Activated T-cell treated with anti-CD3 and anti-CD28 coated beads for 4 hours (primary cell): Measurements from ENCODE around the gene LCE5A.
"Not testable (repeated sequence)": the region's sequence is repeated elsewhere in the genome, so short reads cannot be mapped to it uniquely, and the experiment has no call there.

ENCODE experiments used
- DNase-seq: peaks from one replicate; pipeline ENCODE4 v3.0.0-alpha.2; 2020

Gene LCE5A, protein sequence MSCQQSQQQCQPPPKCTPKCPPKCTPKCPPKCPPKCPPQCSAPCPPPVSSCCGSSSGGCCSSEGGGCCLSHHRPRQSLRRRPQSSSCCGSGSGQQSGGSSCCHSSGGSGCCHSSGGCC

DNA sequence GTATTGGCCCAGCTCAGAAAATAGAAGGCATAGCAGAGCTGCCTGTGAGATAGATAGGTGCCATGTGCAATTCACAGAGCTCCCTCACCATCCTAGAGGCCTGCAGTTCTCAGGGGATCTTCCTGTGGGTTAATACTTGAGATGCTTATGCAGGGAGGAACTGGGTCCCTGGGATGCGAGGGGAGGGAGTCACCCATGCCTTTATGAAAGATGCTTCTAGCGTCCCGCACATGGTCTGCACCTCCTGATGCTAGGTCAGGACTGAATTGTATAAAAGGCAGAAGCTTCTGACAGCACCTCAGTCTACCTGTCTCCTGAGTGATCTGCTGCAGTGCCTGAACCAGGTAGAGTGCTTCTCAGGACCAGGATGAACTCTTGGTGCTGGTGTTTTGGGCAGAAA lies at the start of gene LCE5A:
LCE5A (plus strand) TSS at position 301 of the 400 bp plus-strand sequence. CDS start 732 bp downstream, outside the sequence.
- DNase-seq, result no peak

DNA sequence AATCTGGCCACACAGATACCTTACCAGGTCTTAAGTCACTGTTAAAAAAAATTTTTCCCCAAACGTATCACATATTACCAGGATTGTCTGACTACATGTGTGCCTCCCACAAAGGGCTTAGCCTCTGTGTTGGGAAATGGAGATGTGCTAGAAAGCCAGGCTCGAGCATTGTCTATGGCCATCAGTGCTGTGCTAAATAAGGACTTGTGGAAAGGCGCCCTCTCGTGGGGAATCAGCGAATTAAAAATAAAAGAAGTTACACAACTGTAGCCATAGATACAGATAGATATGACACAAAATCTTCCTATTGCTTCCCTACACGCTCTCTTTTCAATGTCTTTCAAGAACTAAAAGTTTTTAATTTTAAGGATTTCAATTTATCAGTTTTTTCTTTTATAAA lies 49.1 kb upstream of the LCE5A start:
- peak; percentile 47 for DNase-seq

DNA sequence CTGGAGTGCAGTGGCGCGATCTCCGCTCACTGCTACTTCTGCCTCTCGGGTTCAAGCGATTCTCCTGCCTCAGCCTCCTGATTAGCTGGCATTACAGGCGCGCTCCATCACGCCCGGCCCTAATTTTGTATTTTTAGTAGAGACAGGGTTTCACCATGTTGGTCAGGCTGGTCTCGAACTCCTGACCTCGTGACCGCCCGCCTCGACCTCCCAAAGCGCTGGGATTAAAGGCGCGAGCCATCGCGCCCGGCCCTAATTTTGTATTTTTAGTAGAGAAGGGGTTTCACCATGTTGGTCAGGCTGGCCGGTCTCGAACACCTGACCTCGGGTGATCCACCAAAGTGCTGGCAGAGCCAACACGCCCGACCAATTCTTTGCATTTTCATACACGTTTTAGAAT lies 48.0 kb upstream of the LCE5A start:
- no peak for DNase-seq

DNA sequence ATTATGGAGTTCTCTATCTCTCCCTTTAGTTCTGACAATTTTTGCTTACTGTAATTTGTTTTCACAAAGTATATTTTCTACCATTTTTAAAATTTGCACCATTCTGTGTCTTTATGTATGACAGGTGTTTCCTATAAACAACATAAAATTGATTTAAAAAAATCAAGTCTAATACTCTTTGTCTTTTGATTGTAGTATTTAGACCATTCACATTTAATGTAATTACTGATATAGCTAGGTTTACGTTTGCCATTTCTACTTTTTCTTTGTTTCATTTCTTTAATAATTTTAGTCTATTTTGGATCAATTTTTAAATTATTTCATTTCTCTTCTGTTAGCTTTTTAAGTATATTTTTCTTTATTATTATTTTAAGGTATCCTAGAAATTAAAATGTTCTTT lies 44.4 kb upstream of the LCE5A start:
- no peak for DNase-seq

DNA sequence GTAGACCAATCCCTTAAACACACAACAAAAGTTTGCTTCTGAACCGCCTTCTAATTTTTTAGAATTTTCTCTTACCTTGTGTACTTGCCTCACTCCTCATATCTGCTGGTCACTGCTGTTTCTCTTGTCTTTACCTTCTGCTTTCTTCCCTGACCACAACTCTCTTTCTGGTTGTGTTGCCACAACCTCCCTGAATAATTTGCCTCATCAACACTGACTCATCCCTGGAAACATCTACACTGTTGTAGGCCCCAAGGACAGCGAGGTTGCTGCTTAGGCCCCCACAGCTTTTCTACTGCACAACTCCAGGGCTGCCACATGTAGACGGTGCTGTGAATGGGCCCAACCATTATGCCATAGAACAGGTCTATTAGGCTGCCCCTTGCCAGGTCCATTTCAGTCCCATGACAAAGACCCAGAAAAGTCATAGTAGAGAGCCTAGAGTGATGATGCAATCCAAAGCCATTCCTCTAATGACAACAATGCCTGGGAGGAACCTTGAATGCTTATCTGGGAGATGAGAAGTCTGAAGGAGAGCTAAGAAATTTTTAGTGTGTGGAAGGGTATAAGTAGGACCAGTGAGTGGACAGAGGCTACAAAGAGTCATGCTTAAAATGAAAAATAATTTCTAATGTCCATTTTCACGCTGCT lies 36.6 kb upstream of the LCE5A start:
- no peak for DNase-seq

DNA sequence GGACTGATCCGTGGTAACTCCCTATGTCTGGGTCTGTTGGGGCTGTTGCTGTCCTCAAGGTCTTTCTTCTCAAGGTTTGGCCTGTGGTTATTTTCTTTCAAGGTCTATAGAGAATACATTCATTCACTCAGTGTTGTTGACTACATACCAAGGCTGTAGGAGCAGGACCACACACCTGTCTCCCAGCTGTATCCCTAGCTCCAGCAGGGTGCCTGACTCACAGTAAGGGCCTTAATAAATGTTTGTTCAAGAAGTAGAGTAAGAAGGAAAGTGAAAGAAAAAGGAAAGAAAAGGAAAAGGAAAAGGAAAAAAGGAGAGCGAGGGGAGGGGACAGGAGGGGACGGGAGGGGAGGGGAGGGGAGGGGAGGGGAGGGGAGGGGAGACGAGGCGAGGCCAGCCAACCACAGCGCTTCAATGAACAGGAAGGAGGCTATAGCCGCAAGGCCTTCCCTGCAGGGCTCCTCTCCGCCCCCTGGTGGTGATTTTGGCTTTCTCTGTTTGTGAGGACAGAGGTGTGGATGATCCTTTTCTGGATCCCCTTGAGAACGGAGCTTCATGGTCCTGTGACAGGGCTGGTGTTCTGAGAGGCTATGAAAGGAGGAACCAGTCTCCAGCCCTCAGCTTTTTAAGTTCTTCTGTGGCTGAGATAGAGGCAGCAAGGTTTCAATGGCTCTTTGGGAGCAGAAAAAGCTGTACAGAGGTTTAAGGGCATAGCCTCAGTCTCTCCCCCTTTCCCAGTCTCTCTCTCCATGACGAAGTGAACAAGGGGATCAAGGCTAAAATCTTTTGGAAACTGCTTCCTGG lies 30.6 kb upstream of the LCE5A start:
- peak; percentile 46 for DNase-seq

DNA sequence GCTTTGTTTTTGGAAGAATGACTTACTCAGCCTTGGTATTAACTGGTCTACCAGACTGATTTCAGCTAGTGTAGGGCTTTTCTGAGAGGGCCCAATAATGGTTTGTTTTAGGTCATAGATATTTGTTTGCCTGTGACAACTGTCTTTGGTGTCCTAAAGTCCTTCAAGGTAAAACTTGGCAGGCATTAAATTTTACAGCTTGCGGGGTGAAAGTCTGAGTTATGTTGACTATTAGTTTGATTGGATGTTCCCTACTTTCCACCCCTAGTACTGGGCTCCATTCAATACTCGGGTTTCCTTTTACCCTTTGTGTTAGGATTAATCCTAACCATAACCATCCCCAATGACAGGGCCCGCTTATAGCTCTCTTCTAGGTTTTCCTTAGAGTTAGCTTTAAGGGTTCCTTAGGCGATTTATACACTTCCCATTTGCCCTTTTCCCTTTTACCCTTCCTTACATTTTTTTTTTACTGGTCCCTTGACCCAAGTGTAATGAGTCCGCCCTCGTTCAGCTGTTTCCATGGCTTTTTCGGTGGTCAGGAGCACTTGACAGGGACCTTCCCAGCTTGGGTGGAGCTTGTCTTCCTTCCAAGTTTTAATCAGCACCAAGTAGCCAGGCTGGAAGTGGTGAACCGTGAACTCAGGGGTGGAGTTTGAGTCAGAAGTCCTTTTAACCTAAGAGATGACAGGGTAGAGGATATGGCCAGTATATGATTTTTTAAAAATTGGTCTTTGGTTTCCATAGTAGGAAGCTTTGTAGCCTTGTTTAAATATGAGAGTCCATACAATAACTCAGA lies 28.5 kb upstream of the LCE5A start:
- no peak for DNase-seq

DNA sequence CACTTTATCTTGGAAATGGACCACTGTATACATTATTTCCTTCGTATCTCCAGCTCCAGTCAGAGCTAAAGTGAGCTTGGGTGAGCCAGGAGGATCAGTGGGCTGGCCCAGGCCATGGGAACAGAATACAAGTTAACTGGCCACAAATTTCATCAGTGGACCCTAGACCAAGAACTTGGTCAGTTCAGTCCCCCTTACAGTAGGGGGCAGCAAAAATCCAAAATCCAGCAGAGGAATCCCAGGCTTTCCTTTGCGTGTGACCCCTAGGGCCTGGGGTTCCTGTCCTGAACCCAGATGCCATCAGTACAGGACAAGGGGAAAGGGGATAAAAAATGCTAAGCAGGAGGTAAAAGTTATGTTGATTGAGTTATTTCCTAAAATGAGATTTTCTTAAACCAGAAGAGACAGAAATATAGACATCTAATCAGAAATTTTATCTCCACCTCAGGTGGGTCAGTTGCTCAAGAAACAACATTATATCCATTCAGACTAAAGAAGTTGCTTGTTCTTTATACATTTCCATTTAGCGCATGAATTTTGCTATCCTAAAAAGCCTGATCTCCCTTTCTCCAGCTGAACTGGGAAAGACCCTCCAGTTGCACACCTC lies 24.1 kb upstream of the LCE5A start:
- DNase-seq, result no peak

DNA sequence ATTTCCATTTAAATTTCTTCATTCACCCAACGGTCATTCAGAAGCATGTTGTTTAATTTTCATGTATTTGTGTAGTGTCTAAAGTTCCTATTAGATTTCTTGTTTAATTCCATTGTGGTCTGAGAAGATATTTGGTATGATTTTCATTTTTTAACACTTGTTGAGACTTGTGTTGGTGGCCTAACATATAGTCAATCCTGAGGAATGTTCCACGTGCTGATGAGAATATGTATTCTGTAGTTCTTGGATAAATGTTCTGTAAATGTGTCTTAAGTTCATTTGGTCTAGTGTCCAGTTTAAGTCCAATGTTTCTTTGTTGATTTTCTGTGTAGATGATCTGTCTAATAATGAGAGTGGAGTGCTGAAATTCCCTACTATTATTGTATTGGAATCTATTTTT lies 22.7 kb upstream of the LCE5A start:
- no peak for DNase-seq

DNA sequence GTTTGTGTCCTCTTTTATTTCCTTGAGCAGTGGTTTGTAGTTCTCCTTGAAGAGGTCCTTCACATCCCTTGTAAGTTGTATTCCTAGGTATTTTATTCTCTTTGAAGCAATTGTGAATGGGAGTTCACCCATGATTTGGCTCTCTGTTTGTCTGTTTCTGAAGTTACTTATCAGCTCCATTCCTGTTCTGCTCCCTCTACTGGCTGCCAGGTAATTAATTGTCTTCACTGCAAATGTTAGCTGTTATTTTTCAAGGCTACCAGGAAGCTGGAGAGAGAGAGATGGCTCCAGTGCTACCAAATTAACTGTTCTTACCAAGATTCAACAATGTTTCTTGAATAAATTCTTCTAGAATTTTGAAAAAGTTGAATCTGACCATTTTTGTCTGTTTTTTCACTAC lies 19.1 kb upstream of the LCE5A start:
- DNase-seq, result not testable (repeated sequence)

DNA sequence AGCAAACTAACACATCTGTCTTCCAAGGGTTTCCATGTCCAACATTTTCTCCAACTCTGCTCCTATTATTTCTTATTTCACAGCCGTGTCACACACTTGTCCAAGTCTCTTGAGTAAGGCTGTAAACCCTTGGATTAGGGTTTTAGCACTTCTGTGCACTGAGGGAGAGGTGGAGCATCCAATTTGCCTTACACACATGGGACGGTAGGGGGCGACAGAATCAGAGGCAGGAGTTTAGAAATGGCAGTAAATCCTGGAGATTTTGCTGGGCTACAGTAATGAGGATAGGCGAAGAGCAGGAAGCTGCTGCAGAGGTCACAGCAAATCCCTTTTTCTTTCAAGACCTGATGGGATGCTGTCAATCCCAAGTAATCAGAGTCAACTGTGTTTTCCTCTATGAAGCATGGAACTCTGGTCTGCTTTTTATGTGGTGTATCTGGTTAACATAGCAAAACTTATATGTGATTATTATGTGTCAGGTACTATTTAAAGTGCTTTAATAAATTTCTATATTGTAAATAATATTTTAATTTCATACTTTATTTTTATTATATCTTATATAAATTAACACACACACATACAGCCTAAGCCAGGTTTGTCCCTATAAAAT lies 15.4 kb upstream of the LCE5A start:
- DNase-seq, result no peak

DNA sequence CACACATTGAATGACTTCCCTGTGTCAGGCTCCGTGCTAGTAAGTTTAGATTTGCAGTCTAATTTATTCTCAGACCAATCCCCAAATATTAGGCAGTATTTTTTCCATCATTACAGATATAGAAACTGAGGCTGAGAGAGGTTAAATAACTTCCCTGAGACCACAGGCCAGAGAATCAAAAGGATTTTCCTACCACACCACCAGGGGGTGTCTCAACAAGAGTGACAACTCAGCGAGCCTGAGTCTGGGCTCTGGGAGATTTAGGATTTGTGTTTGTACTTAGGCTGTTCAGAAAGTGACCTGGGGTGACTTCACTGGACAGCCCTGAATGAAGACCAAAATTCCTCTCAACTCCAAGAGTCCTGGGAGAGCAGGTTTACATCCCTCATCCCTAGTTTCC lies 13.3 kb upstream of the LCE5A start:
- DNase-seq, result no peak

DNA sequence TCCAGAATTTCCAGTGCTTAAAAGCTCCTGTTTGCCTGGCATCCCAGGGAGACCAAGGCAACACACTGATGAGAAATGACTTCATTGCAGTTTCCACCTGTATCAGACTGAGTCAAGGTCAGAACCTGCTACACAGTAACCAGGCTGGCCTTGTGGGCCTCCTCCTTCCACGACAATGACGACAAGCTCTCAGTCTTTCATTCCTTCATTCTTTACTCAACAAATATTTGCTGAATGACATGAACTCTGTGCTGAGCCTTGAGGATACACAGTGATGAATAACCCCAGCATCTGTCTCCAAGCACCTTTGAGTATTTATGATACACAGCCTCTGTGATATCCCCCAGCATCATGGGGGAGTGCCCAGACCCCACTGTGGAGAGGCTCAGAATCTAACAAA lies 8.9 kb upstream of the LCE5A start:
- no peak for DNase-seq

DNA sequence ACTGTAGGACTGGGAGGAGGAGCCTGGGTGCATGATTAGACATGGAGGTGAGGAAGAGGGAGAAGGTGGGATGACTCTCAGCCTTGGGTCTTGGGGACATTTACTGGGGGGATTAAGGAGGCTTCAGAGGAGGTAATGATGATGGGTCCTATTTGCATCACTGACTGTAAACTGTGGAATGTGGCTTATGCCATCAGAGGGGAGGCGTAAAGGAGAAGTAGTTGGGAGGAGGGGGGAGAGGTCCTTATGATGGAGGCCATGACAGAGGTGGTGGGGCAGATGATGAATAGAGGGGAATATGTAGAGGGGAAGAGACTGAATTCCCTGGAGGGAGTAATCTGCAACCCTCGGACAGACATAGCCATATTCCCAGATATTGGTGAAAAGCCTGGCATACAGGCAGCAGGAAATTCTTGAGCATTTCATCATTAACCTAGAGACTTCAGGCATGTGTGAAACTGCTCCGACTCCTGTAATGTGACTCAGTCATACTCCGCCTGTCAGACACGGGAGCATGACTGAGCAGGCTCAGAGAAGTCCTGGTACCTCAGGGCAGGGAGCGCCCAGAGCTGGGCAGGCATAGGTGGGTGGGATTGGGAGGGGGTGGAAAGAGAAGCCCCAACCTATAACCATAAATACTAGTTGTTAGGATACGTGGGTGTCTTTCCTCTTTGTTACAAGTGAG lies 8.0 kb upstream of the LCE5A start:
- DNase-seq, result no peak

DNA sequence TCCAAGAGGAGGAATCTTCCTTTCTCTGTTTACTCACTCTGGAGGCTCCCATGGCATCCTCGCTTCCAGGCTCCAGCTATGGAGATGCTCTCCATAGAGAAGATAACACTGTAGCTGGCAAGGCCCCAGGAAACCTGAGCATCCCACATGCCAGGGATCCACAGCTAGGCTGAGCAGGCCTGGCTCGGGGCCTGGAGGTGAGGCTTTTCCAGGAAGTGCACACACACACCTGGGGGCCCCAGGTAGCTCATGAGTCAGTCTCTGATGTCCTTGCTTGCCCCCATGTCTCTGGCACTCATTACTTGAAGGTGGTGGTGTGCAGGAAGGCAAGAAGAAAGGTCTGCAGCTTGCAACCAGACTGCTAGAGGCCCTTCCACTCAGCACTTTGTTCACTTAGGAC lies 5.5 kb upstream of the LCE5A start:
- no peak for DNase-seq

DNA sequence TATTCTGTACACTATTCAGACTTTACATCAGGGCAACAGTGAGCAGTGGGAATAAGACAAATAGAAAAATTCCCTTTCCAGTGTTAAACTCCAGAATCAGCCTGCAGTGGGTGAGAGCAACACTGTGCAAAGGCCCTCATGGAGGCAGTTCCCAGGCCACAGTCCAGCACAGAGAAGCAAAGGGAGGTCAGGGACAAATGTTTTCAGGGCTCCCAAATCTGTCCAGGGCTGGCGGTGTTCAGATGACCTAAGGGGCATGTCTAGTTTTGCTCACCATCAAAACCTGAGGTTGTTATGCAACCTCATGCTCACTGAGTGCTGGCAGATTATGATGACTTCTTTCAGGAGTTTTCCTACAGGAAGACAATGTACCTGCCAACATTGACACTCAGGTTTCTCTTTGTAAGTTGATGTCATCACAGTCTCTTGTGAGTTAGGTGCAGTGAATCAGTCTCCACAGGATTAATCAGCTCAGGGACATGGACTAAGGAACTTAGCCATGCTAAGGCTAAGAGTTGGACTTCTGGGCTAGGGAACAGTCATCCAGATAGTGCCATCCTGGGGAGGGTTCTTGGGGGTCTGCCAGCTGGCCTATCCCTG lies 3.6 kb upstream of the LCE5A start:
- DNase-seq, result no peak

DNA sequence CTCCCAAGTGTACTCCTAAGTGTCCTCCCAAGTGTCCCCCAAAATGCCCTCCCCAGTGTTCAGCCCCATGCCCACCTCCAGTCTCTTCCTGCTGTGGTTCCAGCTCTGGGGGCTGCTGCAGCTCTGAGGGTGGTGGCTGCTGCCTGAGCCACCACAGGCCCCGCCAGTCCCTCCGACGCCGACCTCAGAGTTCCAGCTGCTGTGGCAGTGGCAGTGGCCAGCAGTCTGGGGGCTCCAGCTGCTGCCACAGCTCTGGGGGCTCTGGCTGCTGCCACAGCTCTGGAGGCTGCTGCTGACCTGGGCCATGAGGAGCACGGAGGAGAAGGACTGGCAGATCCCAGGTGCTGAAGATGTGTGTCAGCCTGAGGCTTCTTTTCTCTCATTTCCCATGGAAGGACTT lies 993 bp downstream of the LCE5A start:
- DNase-seq, result no peak

DNA sequence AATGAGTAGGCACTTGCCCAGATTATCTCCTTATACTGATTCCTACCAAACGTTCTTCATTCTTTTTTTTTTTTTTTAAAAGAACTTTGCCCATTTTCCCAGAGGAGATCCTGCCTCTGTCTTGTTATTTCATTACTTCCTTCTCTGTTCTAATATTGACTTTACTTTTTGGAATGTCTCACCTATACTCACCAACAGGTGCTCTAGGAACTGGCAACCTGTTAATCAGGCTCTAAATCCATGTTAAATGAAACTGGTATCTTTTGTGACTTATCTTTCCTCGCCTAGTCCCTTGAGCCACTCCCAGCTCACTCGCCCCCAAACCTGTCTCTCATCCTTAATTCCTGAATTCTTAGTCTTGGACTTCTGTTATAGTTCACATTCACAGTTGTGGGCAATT lies 2.5 kb downstream of the LCE5A start:
- no peak for DNase-seq

DNA sequence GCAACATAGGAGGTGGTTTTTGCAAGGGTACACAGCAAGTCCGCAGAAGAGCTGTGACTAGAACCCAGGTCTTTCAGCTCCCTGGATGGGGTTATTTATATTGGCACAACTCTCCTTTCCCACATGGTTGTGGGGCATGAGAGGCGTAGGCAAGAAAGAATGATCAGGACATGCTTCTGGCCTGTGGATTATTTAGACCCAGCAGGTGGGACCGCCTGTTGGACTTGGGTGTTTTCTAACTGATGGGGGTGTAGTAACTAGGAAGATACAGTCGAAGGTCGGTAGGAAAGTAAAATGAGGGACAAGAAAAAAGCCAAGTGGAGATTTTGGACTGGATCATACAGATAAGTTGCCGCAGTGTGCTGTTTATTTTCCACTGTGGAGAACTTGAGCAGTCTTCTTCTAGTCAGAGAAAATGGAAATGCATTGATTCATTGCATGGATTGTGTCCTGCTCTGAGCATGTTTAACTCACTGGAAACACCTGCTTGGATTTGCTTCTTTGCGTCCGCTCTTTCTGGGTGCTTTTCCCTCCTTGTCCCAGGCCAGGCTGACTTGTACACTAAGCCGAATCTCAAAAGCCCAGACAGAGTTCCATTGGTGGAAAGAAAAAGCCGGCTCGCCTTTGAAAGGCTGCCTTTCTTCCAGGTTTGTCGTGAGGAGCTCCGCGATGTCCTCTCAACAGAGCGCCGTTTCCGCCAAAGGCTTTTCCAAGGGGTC lies 4.3 kb downstream of the LCE5A start:
- DNase-seq, result no peak

DNA sequence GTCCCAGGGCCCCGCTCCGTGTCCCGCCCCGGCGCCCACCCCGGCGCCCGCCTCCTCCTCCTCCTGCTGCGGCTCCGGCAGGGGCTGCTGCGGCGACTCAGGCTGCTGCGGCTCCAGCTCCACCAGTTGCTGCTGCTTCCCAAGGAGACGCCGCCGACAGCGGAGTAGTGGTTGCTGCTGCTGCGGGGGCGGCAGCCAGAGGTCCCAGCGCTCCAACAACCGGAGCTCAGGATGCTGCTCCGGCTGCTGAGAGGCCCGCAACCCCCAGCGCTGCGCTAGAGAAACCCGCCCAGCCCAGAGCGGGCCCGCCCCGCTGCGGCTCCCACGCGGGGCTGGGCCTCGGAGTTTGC lies 4.8 kb downstream of the LCE5A start:
- no peak for DNase-seq

DNA sequence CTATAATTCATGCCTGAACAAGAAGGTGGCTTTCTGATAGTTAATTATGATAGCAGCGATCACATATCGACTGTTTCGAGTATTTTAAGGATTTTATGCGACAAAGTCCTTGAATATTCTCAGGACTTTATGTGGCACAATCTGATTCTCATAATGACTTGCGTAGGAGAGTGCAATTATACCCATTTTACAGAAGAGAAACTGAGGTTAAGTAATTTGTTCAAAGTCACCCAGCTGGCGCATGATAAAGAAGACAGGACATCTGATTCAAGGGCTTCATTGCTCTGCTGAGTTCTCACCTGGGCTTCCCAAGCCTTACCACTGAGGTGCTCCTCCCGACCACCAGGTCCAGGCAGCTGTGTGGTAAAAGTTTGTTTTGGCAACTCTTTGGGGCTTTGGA lies 5.5 kb downstream of the LCE5A start:
- no peak for DNase-seq
